GM12864 (cell line): ENCODE data around the gene GARS1.
A peak's percentile ranks its signal among the peaks of the same experiment; 100 is the strongest.

Experiments used
- DNase-seq: peaks from one replicate; pipeline ENCODE4 v3.0.0-alpha.2; 2011; ENCODE audit warnings: low read depth
- H3K4me3 ChIP-seq: 2 replicates; pipeline ENCODE4 v1.5.1; 2011; ENCODE audit warnings: mild to moderate bottlenecking, low read depth, low read length, control low read depth
- TF ChIP-seq, protein P1 (sequence below): IDR thresholded peaks from 2 replicates; pipeline ENCODE4 v1.5.1; 2011; ENCODE audit warnings: low read depth, mild to moderate bottlenecking, moderate library complexity, low read length, control low read depth, inconsistent platforms; ENCODE audit errors: missing control alignments

The GARS1 gene

DNA sequence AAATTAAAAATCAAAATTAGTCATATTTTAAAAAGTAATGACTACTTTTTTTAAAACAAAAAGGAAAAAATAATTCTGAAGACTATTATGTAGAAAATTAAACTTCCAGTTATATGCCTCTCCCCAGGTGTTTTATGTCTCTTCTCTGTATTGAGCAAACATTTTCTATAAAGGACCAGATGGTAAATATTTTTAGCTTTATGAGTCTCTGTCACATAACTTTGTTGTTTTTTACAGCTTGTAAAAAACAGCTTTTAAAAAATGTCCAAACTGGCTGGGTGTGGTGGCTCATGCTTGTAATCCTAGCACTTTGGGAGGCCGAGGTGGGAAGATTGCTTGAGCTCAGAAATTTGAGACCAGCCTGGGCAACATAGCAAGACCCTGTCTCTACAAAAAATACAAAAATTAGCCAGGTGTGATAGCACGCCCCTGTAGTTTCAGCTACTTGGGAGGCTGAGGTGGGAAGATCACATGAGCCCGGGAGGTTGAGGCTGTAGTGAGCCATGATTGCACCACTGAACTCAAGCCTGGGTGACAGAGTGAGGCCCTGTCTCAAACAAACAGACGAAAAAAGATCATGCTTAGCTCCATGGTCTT, 23.5 kb downstream of the GARS1 start:
- no peak overlapping the region for H3K4me3 ChIP-seq
- no peak for DNase-seq
- TF ChIP-seq, protein P1, sequence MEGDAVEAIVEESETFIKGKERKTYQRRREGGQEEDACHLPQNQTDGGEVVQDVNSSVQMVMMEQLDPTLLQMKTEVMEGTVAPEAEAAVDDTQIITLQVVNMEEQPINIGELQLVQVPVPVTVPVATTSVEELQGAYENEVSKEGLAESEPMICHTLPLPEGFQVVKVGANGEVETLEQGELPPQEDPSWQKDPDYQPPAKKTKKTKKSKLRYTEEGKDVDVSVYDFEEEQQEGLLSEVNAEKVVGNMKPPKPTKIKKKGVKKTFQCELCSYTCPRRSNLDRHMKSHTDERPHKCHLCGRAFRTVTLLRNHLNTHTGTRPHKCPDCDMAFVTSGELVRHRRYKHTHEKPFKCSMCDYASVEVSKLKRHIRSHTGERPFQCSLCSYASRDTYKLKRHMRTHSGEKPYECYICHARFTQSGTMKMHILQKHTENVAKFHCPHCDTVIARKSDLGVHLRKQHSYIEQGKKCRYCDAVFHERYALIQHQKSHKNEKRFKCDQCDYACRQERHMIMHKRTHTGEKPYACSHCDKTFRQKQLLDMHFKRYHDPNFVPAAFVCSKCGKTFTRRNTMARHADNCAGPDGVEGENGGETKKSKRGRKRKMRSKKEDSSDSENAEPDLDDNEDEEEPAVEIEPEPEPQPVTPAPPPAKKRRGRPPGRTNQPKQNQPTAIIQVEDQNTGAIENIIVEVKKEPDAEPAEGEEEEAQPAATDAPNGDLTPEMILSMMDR: no peak

DNA sequence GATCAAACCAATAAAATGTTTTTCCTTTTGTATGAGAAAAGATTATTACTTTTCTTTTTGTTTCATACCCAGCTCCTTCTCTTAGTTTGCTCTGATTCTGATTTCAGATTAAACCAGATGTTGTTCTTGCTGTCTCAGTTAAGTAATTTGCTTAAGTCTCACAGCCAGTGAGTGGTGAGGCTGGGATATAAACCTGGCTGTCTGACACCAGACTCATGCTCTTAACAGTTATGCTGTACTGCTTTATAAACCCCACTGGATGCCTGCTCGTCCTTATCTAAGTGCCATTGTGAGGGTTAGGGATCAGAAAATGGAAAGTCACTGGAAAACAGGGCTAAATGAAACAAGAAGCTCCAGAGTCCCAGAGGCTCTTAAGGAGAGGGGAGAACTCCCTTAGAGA, 24.3 kb downstream of the GARS1 start:
- TF ChIP-seq, protein P1: no peak
- H3K4me3 ChIP-seq: no peak overlapping the region

DNA sequence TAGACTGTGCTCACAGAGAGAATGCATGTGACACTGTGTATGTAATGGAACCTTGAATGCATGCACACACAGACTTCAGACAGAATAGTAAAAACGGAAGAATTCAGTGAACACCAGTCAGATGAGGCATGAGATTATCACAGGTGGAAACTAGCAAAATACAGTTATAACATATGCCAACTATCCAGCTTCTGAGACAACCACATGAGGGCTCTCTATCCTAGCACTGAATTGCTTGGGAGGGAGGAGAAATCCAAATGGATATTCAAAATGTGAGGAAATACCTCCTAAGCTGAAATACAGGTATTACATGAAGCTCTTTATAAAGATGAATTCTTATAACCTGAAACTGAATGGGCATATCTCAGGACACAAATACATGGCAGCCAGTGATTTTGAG, 30.6 kb downstream of the GARS1 start:
- TF ChIP-seq, protein P1: no peak
- no peak for DNase-seq
- no peak overlapping the region for H3K4me3 ChIP-seq

More for the DNA sequence above, 24.3 kb downstream of the GARS1 start:
- DNase-seq: no peak

DNA sequence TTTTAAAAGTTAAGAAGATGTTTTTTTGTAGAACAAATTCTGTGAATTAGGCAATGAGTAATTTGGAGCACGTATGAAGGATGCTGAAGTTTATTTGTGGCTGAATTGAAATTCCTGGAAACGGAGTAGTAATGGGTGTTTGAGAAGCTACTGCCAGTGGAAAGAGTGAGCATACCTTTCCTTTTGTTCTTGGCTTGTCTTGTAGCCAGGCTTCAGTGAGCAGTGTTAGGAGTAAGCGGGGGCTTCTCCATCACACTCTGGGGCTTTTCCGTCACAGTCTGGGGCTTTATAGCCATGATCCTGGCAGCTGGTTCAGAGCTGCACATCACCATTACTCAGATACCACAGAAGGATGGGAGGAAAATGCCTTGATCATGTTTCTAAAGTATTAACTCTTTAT, 32.3 kb downstream of the GARS1 start:
- DNase-seq: no peak
- TF ChIP-seq, protein P1: no peak
- no peak overlapping the region for H3K4me3 ChIP-seq

DNA sequence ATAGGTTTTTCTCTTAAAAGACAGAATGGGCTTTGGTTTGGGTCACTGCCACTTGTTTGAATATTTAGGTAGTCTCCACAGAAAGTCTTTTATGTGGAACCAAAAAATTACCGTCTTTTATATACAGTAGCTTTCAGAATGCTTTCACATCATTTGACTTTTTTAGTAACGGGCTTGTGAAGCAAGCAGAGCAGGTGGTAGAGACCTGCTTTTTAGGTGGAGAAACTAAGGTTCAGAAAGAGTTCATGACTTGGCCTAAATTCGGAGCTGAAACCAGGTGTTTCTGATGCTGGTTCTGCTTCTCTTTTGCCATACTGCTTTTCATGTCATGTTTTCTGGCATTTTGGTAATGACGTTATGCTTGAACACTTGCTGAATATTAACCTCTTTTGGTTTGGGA, 36.3 kb downstream of the GARS1 start:
- TF ChIP-seq, protein P1: no peak
- no peak overlapping the region for H3K4me3 ChIP-seq
- DNase-seq: peak; percentile 59

DNA sequence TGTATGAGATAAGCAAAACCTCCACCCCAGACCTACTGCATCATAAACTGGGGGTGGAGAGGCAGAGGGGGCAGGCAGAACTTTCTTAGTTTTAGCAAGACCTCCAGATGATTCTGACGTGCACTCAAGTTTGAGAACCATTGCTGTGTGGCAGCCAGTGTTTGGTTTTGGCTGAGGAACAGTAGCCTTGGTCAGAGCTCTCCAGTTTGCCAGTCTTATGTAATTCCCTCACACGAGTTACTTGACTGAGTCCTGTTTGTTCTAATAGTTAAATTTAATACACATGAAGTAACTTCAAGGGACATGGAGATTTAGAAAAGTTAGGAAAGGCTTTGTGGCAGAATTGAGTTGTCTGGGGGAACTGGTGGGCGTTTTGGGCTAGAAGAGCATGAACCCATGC, 38.5 kb downstream of the GARS1 start:
- no peak for DNase-seq
- H3K4me3 ChIP-seq: no peak overlapping the region
- TF ChIP-seq, protein P1: no peak

DNA sequence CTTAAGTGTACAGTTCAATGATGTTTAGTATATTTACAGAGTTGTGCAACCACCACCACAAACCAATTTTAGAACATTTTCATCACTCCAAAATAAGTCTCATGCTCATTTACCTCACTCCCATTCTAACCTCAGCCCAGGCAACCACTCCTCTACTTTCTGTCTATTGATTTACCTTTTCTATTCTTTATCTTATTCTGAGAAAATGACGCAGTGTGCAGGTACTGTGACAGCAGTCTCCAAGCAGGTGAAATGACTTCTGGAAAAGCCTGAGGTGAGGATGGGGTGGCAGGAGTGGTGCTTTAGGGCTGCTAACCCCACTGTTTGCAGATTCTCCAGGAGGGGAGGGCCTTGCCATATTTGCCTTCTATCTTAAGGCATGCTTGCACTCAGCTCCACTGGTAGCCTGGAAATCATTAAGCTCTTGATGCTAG, 39.5 kb downstream of the GARS1 start:
- no peak overlapping the region for H3K4me3 ChIP-seq
- TF ChIP-seq, protein P1: no peak
- no peak for DNase-seq
